Trophoblast cell (in vitro differentiated cells and primary cell): ENCODE data around the gene NRDC.

Experiments used
- DNase-seq, 2 donors: peaks; one replicate each; pipeline ENCODE4 v3.0.0-alpha.2; 2016
- H2AFZ ChIP-seq: 2 replicates; pipeline ENCODE4 v1.6.1; 2013; ENCODE audit warnings: low read length, moderate library complexity, mild to moderate bottlenecking; ENCODE audit not compliant: insufficient read depth, poor library complexity
- H2AK5ac ChIP-seq: 2 replicates; pipeline ENCODE4 v1.6.1; 2013; ENCODE audit warnings: mild to moderate bottlenecking, low read length
- H2BK120ac ChIP-seq: 2 replicates; pipeline ENCODE4 v1.6.1; 2013; ENCODE audit warnings: low read length, mild to moderate bottlenecking, moderate library complexity; ENCODE audit not compliant: insufficient read depth, poor library complexity
- H2BK12ac ChIP-seq: 2 replicates; pipeline ENCODE4 v1.6.1; 2013; ENCODE audit warnings: mild to moderate bottlenecking, low read length, moderate library complexity
- H2BK5ac ChIP-seq: 2 replicates; pipeline ENCODE4 v1.6.1; 2013; ENCODE audit warnings: low read length, low read depth, moderate library complexity, mild to moderate bottlenecking; ENCODE audit not compliant: poor library complexity
- H3K14ac ChIP-seq: 2 replicates; pipeline ENCODE4 v1.6.1; 2013; ENCODE audit warnings: mild to moderate bottlenecking, low read length
- H3K18ac ChIP-seq: 2 replicates; pipeline ENCODE4 v1.6.1; 2013; ENCODE audit warnings: mild to moderate bottlenecking, low read length
- H3K23ac ChIP-seq: 2 replicates; pipeline ENCODE4 v1.6.1; 2013; ENCODE audit warnings: low read length
- H3K27ac ChIP-seq: 2 replicates; pipeline ENCODE4 v1.5.1; 2013; ENCODE audit warnings: low read depth, mild to moderate bottlenecking, inconsistent platforms, low read length, moderate library complexity
- H3K27me3 ChIP-seq: 2 replicates; pipeline ENCODE4 v1.6.1; 2013; ENCODE audit warnings: inconsistent platforms, mild to moderate bottlenecking, low read length, moderate library complexity; ENCODE audit not compliant: insufficient read depth
- H3K36me3 ChIP-seq, 2 experiments: 1 replicate in 1 of 2; 2 replicates in 1 of 2; pipeline ENCODE4 v1.6.1; 2013; ENCODE audit warnings: low read length in 2 of 2, mild to moderate bottlenecking in 2 of 2, moderate library complexity in 1 of 2; ENCODE audit not compliant: insufficient read depth in 2 of 2, control insufficient read depth in 1 of 2
- H3K4ac ChIP-seq: 2 replicates; pipeline ENCODE4 v1.6.1; 2013; ENCODE audit warnings: low read depth, mild to moderate bottlenecking, low read length, moderate library complexity
- H3K4me1 ChIP-seq, 2 experiments: 1 replicate in 1 of 2; 2 replicates in 1 of 2; pipeline ENCODE4 v1.6.1; 2013; ENCODE audit warnings: low read length in 2 of 2, mild to moderate bottlenecking in 2 of 2, moderate library complexity in 1 of 2; ENCODE audit not compliant: insufficient read depth in 2 of 2, control insufficient read depth in 1 of 2
- H3K4me2 ChIP-seq: 2 replicates; pipeline ENCODE4 v1.6.1; 2013; ENCODE audit warnings: inconsistent platforms, mild to moderate bottlenecking, low read length, moderate library complexity
- H3K4me3 ChIP-seq: 2 replicates; pipeline ENCODE4 v1.5.1; 2013; ENCODE audit warnings: mild to moderate bottlenecking, low read depth, low read length, inconsistent platforms
- H3K79me1 ChIP-seq: one replicate; pipeline ENCODE4 v1.6.1; 2013; ENCODE audit warnings: low read length
- H3K79me2 ChIP-seq: 2 replicates; pipeline ENCODE4 v1.6.1; 2013; ENCODE audit warnings: low read length, mild to moderate bottlenecking; ENCODE audit not compliant: control insufficient read depth, insufficient read depth, poor library complexity
- H3K9ac ChIP-seq: 2 replicates; pipeline ENCODE4 v1.6.1; 2013; ENCODE audit warnings: mild to moderate bottlenecking, low read length
- H3K9me3 ChIP-seq: 2 replicates; pipeline ENCODE4 v1.6.1; 2013; ENCODE audit warnings: low read depth, mild to moderate bottlenecking, control low read depth, inconsistent platforms, low read length; ENCODE audit not compliant: insufficient read depth
- H4K12ac ChIP-seq: 2 replicates; pipeline ENCODE4 v1.6.1; 2013; ENCODE audit warnings: low read depth, mild to moderate bottlenecking, low read length, moderate library complexity
- H4K8ac ChIP-seq: 2 replicates; pipeline ENCODE4 v1.6.1; 2013; ENCODE audit warnings: low read depth, mild to moderate bottlenecking, low read length, moderate library complexity
- H4K91ac ChIP-seq: one replicate; pipeline ENCODE4 v1.6.1; 2013; ENCODE audit warnings: low read depth, mild to moderate bottlenecking, low read length, moderate library complexity
- WGBS: extraction: QIAGEN DNeasy Blood & Tissue Kit; methylation state at CpG from one replicate; pipeline ENCODE4 v1.1.7; 2013; ENCODE audit warnings: missing lambda C conversion rate; ENCODE audit not compliant: insufficient read length, insufficient coverage; ENCODE audit errors: extremely low coverage; 5-methylcytosine and 5-hydroxymethylcytosine counted together

The NRDC gene

GRCh38 chr1:51799372-51799771, 79.2 kb downstream of the NRDC start:
- Histone ChIP-seq H4K91ac (no peak overlapping the region), H3K79me1 (no peaks in the 10 kb centered on the region), H4K12ac (no peak overlapping the region), H3K9ac (no peak overlapping the region), H2AFZ (no peak overlapping the region), H3K27me3 (no peaks in the 10 kb centered on the region), H3K27ac (no peak overlapping the region), H2BK120ac (no peak overlapping the region), H3K14ac (no peak overlapping the region), H2BK5ac (no peak overlapping the region), H2BK12ac (no peak overlapping the region), H3K4me3 (no peak overlapping the region), H3K79me2 (no peaks in the 10 kb centered on the region), H2AK5ac (no peak overlapping the region), H3K4me1 (no peaks in the 10 kb centered on the region), H3K18ac (no peak overlapping the region), H3K23ac (no peak overlapping the region), H3K36me3 (peaks cover 15 to 19% of the 10 kb centered on the region in 2 experiments), H4K8ac (no peak overlapping the region), H3K4ac (no peak overlapping the region), H3K4me2 (no peak overlapping the region), H3K9me3 (no peaks in the 10 kb centered on the region)
- no CpG with 5 or more reads among the region's 2 CpGs for WGBS
- no peak for DNase-seq

DNA sequence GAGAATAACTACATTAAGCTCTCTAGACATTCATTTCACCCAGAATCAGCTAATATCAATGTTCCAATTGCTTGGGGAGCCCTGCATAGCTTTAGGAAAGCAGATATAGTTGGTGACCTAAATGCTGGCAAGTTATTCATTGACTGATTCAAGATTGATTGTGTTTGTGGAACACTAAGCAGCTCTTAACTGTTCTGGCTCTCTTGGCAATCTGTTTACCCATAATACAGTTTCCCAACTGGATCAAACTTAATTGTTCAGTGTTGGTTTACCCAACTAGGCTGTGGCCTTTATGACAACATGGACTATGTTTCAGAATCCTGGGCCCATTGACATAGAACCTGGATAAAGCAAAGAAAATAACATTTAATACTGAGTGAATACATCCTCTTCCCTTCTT, 83.7 kb downstream of the NRDC start:
- peaks cover 0 to 5% of the 10 kb centered on the region in 2 experiments for H3K4me1 ChIP-seq
- no peak overlapping the region for H4K8ac ChIP-seq
- H3K4me3 ChIP-seq: no peak overlapping the region
- no peak overlapping the region for H2AK5ac ChIP-seq
- H2AFZ ChIP-seq: no peak overlapping the region
- H2BK120ac ChIP-seq: no peak overlapping the region
- H2BK12ac ChIP-seq: no peak overlapping the region
- H3K14ac ChIP-seq: no peak overlapping the region
- no peak overlapping the region for H4K12ac ChIP-seq
- peaks cover 26 to 45% of the 10 kb centered on the region in 2 experiments for H3K36me3 ChIP-seq
- H3K79me2 ChIP-seq: no peaks in the 10 kb centered on the region
- H3K9ac ChIP-seq: no peak overlapping the region
- H2BK5ac ChIP-seq: no peak overlapping the region
- DNase-seq: no peak
- H3K27me3 ChIP-seq: no peaks in the 10 kb centered on the region
- no peak overlapping the region for H4K91ac ChIP-seq
- H3K23ac ChIP-seq: no peak overlapping the region
- H3K18ac ChIP-seq: no peak overlapping the region
- no peak overlapping the region for H3K4me2 ChIP-seq
- no peak overlapping the region for H3K4ac ChIP-seq
- H3K79me1 ChIP-seq: no peaks in the 10 kb centered on the region
- no peaks in the 10 kb centered on the region for H3K9me3 ChIP-seq
- no peak overlapping the region for H3K27ac ChIP-seq

GRCh38 chr1:51794260-51794659, 84.3 kb downstream of the NRDC start:
- H3K27ac ChIP-seq: no peak overlapping the region
- H2BK5ac ChIP-seq: no peak overlapping the region
- peaks cover 26 to 51% of the 10 kb centered on the region in 2 experiments for H3K36me3 ChIP-seq
- no peak for DNase-seq
- no peak overlapping the region for H3K23ac ChIP-seq
- no peak overlapping the region for H3K4me3 ChIP-seq
- H4K12ac ChIP-seq: no peak overlapping the region
- H3K4ac ChIP-seq: no peak overlapping the region
- no peaks in the 10 kb centered on the region for H3K27me3 ChIP-seq
- H3K9ac ChIP-seq: no peak overlapping the region
- WGBS: no CpG with 5 or more reads among the region's 2 CpGs
- H3K79me2 ChIP-seq: no peaks in the 10 kb centered on the region
- no peak overlapping the region for H2BK12ac ChIP-seq
- H3K14ac ChIP-seq: no peak overlapping the region
- no peaks in the 10 kb centered on the region for H3K79me1 ChIP-seq
- peaks cover 0 to 5% of the 10 kb centered on the region in 2 experiments for H3K4me1 ChIP-seq
- H2AFZ ChIP-seq: no peak overlapping the region
- H3K4me2 ChIP-seq: no peak overlapping the region
- H3K9me3 ChIP-seq: no peaks in the 10 kb centered on the region
- no peak overlapping the region for H3K18ac ChIP-seq
- no peak overlapping the region for H2AK5ac ChIP-seq
- no peak overlapping the region for H4K8ac ChIP-seq
- H4K91ac ChIP-seq: no peak overlapping the region
- H2BK120ac ChIP-seq: no peak overlapping the region

GRCh38 chr1:51792864-51793263, 85.7 kb downstream of the NRDC start:
- Histone ChIP-seq H3K18ac (no peak overlapping the region), H2AFZ (no peak overlapping the region), H4K12ac (no peak overlapping the region), H3K4ac (no peak overlapping the region), H3K23ac (no peak overlapping the region), H4K91ac (no peak overlapping the region), H3K27ac (no peak overlapping the region), H3K14ac (no peak overlapping the region), H4K8ac (no peak overlapping the region), H2AK5ac (no peak overlapping the region), H3K27me3 (no peaks in the 10 kb centered on the region), H3K4me3 (no peak overlapping the region), H3K79me1 (no peaks in the 10 kb centered on the region), H3K9ac (no peak overlapping the region), H2BK12ac (no peak overlapping the region), H2BK120ac (no peak overlapping the region), H2BK5ac (no peak overlapping the region), H3K36me3 (peaks cover 24 to 52% of the 10 kb centered on the region in 2 experiments), H3K9me3 (no peaks in the 10 kb centered on the region), H3K79me2 (no peaks in the 10 kb centered on the region), H3K4me1 (peaks cover 0 to 5% of the 10 kb centered on the region in 2 experiments), H3K4me2 (no peak overlapping the region)
- no CpG with 5 or more reads among the region's 1 CpG for WGBS
- DNase-seq: no peak
